B cell (primary cell): Measurements from ENCODE around the gene CD180. TPM values are rescaled to one million over a fixed set of nuclear protein-coding genes. Genes with fewer than 3 reads are reported as not detected.

Experiments
- ATAC-seq: fragments of 200-7000 bp; cut with Tn5 transposase; one replicate; pipeline ENCODE4 v1.10.0; 2021; ENCODE audit warnings: low read depth, mild to moderate bottlenecking, moderate number of reproducible peaks, moderate library complexity
- CTCF ChIA-PET: fragments of 350-600 bp; sonication (Branson Sonifier 250); formaldehyde crosslinking; loops from one replicate; lab custom pipeline; 2021; ENCODE audit warnings: antibody characterized with exemption, inconsistent platforms; lab: Charles Lee
- POLR2A ChIA-PET: fragments of 350-600 bp; sonication (Branson Sonifier 250); formaldehyde crosslinking; loops from one replicate; lab custom pipeline; 2021; ENCODE audit warnings: antibody characterized with exemption; lab: Charles Lee
- DNase-seq: peaks from one replicate; pipeline ENCODE4 v3.0.0; 2013
- H2AFZ ChIP-seq: 2 replicates; pipeline ENCODE4 v1.6.1; 2012; ENCODE audit warnings: mild to moderate bottlenecking, low read depth, low read length; ENCODE audit not compliant: insufficient read depth, poor library complexity, severe bottlenecking
- H3K27ac ChIP-seq, 2 donors: 1 replicate in 1 of 2; 2 replicates in 1 of 2; pipeline ENCODE4 v1.5.1; 2012 to 2013; ENCODE audit warnings: low read length in 2 of 2, mild to moderate bottlenecking in 2 of 2, moderate library complexity in 1 of 2
- H3K27me3 ChIP-seq, 4 experiments: fragments of 200-600 bp in 1 of 4; sonication (generic) in 1 of 4; replicated peaks in 1 of 4; 1 replicate in 2 of 4; 2 replicates in 2 of 4; pipeline versions ENCODE4 v1.6.1 to v1.7.0; 2013 to 2016; ENCODE audit warnings: low read length in 3 of 4, mild to moderate bottlenecking in 2 of 4, mixed read lengths in 1 of 4, moderate library complexity in 1 of 4; ENCODE audit not compliant: insufficient read depth in 4 of 4, control insufficient read depth in 3 of 4; ENCODE audit errors: control extremely low read depth in 1 of 4
- H3K36me3 ChIP-seq, 2 experiments: replicated peaks in 1 of 2; 1 replicate in 1 of 2; 2 replicates in 1 of 2; pipeline versions ENCODE4 v1.6.1 to v1.7.1; 2013; ENCODE audit warnings: low read length in 1 of 2; ENCODE audit not compliant: insufficient read depth in 2 of 2, control insufficient read depth in 1 of 2; ENCODE audit errors: control extremely low read depth in 1 of 2, extremely low read depth in 1 of 2
- H3K4me1 ChIP-seq, 2 donors: fragments of 200-600 bp in 1 of 2; sonication (generic) in 1 of 2; 1 replicate in 1 of 2; 2 replicates in 1 of 2; pipeline versions ENCODE4 v1.5.1 to v1.6.1; 2013 to 2017; ENCODE audit warnings: low read length in 2 of 2; ENCODE audit not compliant: control insufficient read depth in 2 of 2, insufficient read depth in 2 of 2
- H3K4me2 ChIP-seq: replicated peaks from 2 replicates; pipeline ENCODE3; 2012; ENCODE audit warnings: mild to moderate bottlenecking, low read depth, low read length; ENCODE audit not compliant: poor library complexity, severe bottlenecking
- H3K4me3 ChIP-seq, 5 experiments: fragments of 200-600 bp in 1 of 5; sonication (generic) in 1 of 5; 1 replicate in 3 of 5; 2 replicates in 2 of 5; pipeline versions ENCODE4 v1.5.1 to v1.7.0; 2011 to 2016; ENCODE audit warnings: low read length in 4 of 5, mild to moderate bottlenecking in 4 of 5, low read depth in 2 of 5, control low read depth in 1 of 5, moderate library complexity in 1 of 5; ENCODE audit not compliant: insufficient read depth in 1 of 5; ENCODE audit errors: control extremely low read depth in 1 of 5, extremely low read depth in 1 of 5
- H3K79me2 ChIP-seq: fragments of 200-600 bp; sonication (generic); one replicate; pipeline ENCODE4 v1.6.0; 2016; ENCODE audit warnings: low read length; ENCODE audit not compliant: control insufficient read depth, insufficient read depth
- H3K9ac ChIP-seq: fragments of 200-600 bp; sonication (generic); 2 replicates; pipeline ENCODE4 v1.6.1; 2017; ENCODE audit warnings: mild to moderate bottlenecking, low read length, moderate library complexity
- H3K9me3 ChIP-seq, 3 donors: one replicate each; pipeline versions ENCODE4 v1.6.1 to v1.7.1; 2013; ENCODE audit warnings: low read length in 2 of 3; ENCODE audit not compliant: control insufficient read depth in 2 of 3, insufficient read depth in 1 of 3; ENCODE audit errors: control extremely low read depth in 1 of 3
- H4K20me1 ChIP-seq: 2 replicates; pipeline ENCODE4 v1.6.0; 2012; ENCODE audit warnings: mild to moderate bottlenecking, low read length; ENCODE audit not compliant: insufficient read depth, control insufficient read depth, poor library complexity, severe bottlenecking
- H3K27ac Mint-ChIP-seq: one replicate; pipeline ENCODE4 v1.8.0; 2021; ENCODE audit warnings: mixed read lengths
- H3K27me3 Mint-ChIP-seq: one replicate; pipeline ENCODE4 v1.8.0; 2021; ENCODE audit warnings: mixed read lengths
- H3K4me1 Mint-ChIP-seq: one replicate; pipeline ENCODE4 v1.8.0; 2021; ENCODE audit warnings: mixed read lengths
- H3K4me3 Mint-ChIP-seq: one replicate; pipeline ENCODE4 v1.8.0; 2021; ENCODE audit warnings: mixed read lengths
- H3K9me3 Mint-ChIP-seq: one replicate; pipeline ENCODE4 v1.8.0; 2022; ENCODE audit warnings: mixed read lengths; ENCODE audit not compliant: insufficient read depth
- CTCF ChIP-seq: fragments of 200-600 bp; IDR thresholded peaks from one replicate; pipeline ENCODE4 v1.8.0; 2022; ENCODE audit warnings: antibody characterized with exemption, mild to moderate bottlenecking
- EZH2 ChIP-seq: IDR thresholded peaks from 2 replicates; pipeline ENCODE4 v1.6.1; 2012; ENCODE audit warnings: borderline replicate concordance, low read depth, mild to moderate bottlenecking, moderate library complexity, low read length; ENCODE audit not compliant: insufficient read depth, poor library complexity, severe bottlenecking
- WGBS: methylation state at CpG from one replicate; pipeline ENCODE4 v1.1.5; 2013; ENCODE audit warnings: missing lambda C conversion rate; ENCODE audit not compliant: insufficient coverage; 5-methylcytosine and 5-hydroxymethylcytosine counted together
- intact Hi-C: fragments of 100-400 bp; cut with micrococcal nuclease; formaldehyde crosslinking; loops from one replicate; pipeline ENCODE4 v1.10.0; 2022
- polyA plus RNA-seq: library from polyadenylated mRNA; depleted of rRNA; stranded (reverse); fragments of >200 nt; gene quantifications from 2 replicates; pipeline ENCODE4 v1.2.3, GENCODE V29; 2012
- total RNA-seq, 2 donors: library from RNA; stranded (reverse); fragments of 120-200 nt in 1 of 2; gene quantifications; 1 replicate in 1 of 2; 2 replicates in 1 of 2; pipeline versions ENCODE4 v1.2.3 to v1.2.4, GENCODE V29; 2013 to 2022

The CD180 gene
- total and polyA plus RNA-seq, 2 donors (not counting 1 experiment from before 2014, with no cell fraction given), result 16.1 to 16.4 TPM

- POLR2A ChIA-PET, result interaction anchor here (1.2 kb wide), 1 partner anchor 42 kb away, joined by 3 read pairs; no protein-coding TSS in a partner anchor
- Histone ChIP-seq H3K9me3 (peaks cover 0 to 15% (median 0%) of the 10 kb centered on the region in 3 donors), H3K4me3 (no peak overlapping the region), H3K9ac (no peak overlapping the region), H4K20me1 (no peaks in the 10 kb centered on the region), H2AFZ (no peak overlapping the region), H3K27ac (no peak overlapping the region), H3K36me3 (peaks cover 0 to 21% of the 10 kb centered on the region in 2 experiments), H3K79me2 (peaks cover 15% of the 10 kb centered on the region), H3K4me1 (peaks cover 26 to 34% of the 10 kb centered on the region in 2 donors), H3K4me2 (peak overlapping the region; percentile 79), H3K27me3 (no peaks in the 10 kb centered on the region)
- ATAC-seq, result no peak
- H3K9me3 Mint-ChIP-seq, result no peaks in the 10 kb centered on the region
- CTCF ChIA-PET, result interaction anchor here (1.3 to 19.5 kb wide), 8 partner anchors 9 to 81 kb away, joined by 3 to 582 read pairs (median 18); partner anchors contain the start of gene CD180
- H3K4me1 Mint-ChIP-seq, result peaks cover 29% of the 10 kb centered on the region
- intact Hi-C loops, result loop anchor here (5.0 kb wide), 1 partner anchor 1087 kb away; no protein-coding TSS in a partner anchor
- H3K27ac Mint-ChIP-seq, result no peak overlapping the region
- H3K27me3 Mint-ChIP-seq, result no peaks in the 10 kb centered on the region
- DNase-seq, result no peak
- TF ChIP-seq CTCF, result no peak
- no peak for TF ChIP-seq EZH2
- H3K4me3 Mint-ChIP-seq, result no peak overlapping the region
- 97% methylated on average over 16 of the region's 17 CpGs for WGBS
These were observed 31.6 kb downstream of the CD180 start for GRCh38 chr5:67164856-67165525.
